ENCODE results near the gene ZFPM1. TPM values are rescaled to one million over a fixed set of nuclear protein-coding genes. Genes with fewer than 3 reads are reported as not detected.
"Not testable (repeated sequence)": the region's sequence is repeated elsewhere in the genome, so short reads cannot be mapped to it uniquely, and the experiment has no call there.

Gene ZFPM1
- polyA plus RNA-seq, 3 donors, result 4.7 to 5.2 (median 5.2) TPM

GRCh38 chr16:88478889-88479792, 26.1 kb downstream of the ZFPM1 start:
- DNase-seq, result no peak

GRCh38 chr16:88479793-88480760, 27.0 kb downstream of the ZFPM1 start:
- DNase-seq, result no peak

GRCh38 chr16:88480829-88481228, 27.7 kb downstream of the ZFPM1 start:
- DNase-seq, result no peak

- DNase-seq, result no peak
Observed at GRCh38 chr16:88481851-88482250, 28.8 kb downstream of the ZFPM1 start.

- no peak for DNase-seq
Observed at GRCh38 chr16:88482630-88483391, 29.7 kb downstream of the ZFPM1 start.

GRCh38 chr16:88483392-88483641, 30.2 kb downstream of the ZFPM1 start:
- no peak for DNase-seq

- no peak for DNase-seq
Observed at GRCh38 chr16:88484505-88485365, 31.7 kb downstream of the ZFPM1 start.

- DNase-seq, result not testable (repeated sequence)
Observed at GRCh38 chr16:88485366-88485741, 32.3 kb downstream of the ZFPM1 start.

- DNase-seq, result no peak
Observed at GRCh38 chr16:88486398-88487123, 33.5 kb downstream of the ZFPM1 start.

- DNase-seq, result no peak
Observed at GRCh38 chr16:88487124-88487432, 34.0 kb downstream of the ZFPM1 start.

GRCh38 chr16:88487920-88488851, 35.1 kb downstream of the ZFPM1 start:
- DNase-seq, result no peak

GRCh38 chr16:88489163-88489741, 36.2 kb downstream of the ZFPM1 start:
- no peak for DNase-seq

- no peak for DNase-seq
Observed at GRCh38 chr16:88491001-88491559, 38.0 kb downstream of the ZFPM1 start.

GRCh38 chr16:88491560-88492310, 38.7 kb downstream of the ZFPM1 start:
- no peak for DNase-seq

GRCh38 chr16:88493879-88494278, 40.8 kb downstream of the ZFPM1 start:
- no peak for DNase-seq

- DNase-seq, result no peak
Observed at GRCh38 chr16:88494335-88495154, 41.5 kb downstream of the ZFPM1 start.

GRCh38 chr16:88495268-88495772, 42.2 kb downstream of the ZFPM1 start:
- DNase-seq, result no peak

Measured in renal pelvis (tissue), 4 donors.